ENCODE measurements around the gene AHRR.

Gene AHRR

DNA sequence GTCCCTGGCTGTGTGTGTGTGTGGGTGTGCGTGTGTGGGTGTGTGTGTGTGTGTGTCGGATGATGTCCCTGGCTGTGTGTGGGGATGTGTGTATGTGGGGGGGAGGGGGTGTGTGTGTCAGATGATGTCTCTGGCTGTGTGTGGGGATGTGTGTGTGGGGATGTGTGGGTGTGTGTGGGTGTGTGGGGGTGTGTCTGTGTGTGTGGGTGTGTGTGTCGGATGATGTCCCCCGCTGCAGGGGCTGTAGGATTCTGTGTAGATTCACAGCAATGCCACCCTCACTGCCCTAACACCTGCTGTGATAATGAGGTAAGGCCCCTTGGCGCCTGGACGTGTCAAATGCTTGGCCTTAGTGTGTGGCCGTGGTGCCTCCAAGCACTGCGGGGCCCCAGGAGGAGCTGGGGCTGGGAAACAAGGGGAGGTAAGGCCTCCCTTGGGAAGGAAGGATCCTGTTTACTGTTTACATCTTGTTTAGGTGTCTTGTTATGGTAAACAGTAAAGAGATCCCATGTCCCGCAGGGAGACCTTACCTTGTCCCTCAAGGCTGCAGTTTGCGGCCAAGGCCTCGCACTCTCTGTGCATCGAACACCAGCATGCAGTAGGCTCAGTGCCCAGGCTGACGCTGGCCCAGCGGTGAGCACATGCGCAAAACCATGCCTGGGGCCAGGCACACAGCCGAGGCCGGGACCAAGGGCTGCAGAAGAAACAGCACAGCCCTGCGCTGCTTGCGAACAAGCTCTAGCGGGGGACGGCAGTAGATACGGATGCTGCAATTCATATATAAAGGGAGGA lies 24.1 kb downstream of the AHRR start:
- DNase-seq (ENCODE audit: low read depth in 3 of 3, low spot score in 1 of 3), result no peak

DNA sequence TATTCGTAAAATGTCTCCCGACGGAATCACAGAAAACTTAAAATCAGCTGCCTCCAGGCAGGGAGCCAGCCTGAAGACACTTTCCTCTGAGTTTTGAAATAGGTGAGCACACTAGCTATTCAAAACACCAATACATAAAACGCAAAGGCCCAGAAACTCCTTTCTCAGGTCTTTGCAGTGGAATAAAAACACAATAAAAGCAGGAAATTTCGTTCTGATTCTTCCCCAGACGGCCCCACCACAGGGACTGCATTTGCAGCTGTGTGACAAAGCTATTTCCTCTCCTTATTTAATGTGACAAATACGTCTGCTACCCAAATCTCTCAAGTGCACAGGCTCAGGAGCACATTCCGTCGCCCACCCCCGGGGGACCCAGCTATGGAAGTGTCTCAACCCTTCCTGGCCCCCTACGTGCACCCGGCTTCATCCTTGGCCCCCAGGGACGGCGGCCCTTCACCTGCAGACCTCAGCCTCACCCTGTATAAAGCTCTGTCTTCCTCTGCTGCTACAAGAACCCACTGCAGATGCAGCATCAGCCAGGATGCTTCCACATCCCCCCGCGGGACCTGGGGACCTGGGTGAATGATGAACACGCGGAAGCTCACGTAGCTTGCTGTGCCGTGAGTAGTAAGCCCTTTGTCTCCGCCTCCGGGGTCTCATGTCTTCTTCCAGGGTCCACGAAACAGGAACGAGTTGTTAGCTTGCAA lies 24.9 kb downstream of the AHRR start:
- no peak for DNase-seq (ENCODE audit: low read depth in 3 of 3, low spot score in 1 of 3)

DNA sequence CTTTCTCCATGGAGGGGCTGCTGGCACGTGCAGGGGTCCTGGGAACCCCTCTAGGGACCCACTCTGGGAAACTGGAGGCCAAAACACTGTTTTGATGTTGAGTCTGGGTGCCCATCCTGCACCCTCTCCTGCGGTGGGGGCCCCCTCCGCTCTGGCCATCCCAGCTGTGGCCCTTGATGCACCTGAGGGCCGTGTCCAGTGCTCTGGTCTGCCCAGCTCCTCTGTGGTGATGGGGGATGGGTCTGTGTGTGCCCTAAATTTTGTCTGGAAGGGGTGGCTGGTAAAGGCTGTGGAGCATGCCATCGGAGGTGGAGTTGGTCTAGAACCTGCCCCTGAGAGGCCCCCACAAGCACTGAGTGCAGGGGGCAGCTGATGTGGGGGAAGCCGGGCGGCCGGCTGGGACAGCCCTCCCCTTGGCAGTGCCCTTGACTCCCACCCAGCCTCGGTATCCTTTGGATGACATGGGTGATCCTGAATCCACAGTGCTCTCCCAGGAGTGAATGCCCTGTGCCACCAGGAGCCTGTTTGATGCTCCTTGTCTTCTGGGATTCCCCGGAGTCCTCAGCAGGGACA lies 26.3 kb downstream of the AHRR start:
- no peak for DNase-seq (ENCODE audit: low read depth in 3 of 3, low spot score in 1 of 3)

DNA sequence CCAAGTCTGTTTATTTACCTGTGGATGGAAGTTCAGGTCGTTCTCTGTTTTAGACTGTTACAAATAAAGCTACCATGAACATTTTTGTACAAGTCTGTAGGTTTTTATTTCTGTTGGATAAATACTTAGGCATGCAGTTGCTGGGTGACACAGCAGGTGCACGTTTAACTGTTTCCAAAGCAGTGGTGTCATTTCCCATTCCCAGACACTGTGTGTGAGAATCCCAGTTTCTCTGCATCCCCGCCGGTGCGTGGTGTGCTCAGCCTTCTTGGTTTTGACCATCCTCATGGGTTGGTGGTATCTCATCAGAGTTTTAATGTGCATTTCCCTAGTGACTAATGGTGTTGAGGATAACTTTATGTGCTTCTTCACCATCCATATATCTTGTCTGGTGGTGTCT lies 27.2 kb downstream of the AHRR start:
- no peak for DNase-seq (ENCODE audit: low read depth in 3 of 3, low spot score in 1 of 3)

DNA sequence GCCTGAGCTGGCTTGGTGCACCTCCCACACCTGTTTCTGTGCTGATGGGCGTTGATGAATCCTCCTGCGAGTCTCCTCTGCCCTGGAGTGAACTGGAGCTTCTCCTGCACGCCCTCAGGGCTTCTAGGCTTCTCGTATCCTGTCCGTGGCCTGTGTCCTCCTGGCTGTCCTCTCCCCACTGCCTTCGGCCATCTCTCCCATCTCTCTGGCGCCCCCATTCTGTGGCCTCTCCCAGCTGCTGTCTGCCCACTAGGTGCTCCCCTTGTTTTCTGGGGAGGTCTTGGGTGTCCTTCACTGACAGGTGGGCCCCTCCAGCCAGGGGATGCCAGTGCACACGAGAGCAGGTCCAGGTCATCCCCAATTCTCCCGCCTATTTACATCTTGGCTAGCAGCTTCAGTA lies 28.8 kb downstream of the AHRR start:
- no peak for DNase-seq (ENCODE audit: low read depth in 3 of 3, low spot score in 1 of 3)

DNA sequence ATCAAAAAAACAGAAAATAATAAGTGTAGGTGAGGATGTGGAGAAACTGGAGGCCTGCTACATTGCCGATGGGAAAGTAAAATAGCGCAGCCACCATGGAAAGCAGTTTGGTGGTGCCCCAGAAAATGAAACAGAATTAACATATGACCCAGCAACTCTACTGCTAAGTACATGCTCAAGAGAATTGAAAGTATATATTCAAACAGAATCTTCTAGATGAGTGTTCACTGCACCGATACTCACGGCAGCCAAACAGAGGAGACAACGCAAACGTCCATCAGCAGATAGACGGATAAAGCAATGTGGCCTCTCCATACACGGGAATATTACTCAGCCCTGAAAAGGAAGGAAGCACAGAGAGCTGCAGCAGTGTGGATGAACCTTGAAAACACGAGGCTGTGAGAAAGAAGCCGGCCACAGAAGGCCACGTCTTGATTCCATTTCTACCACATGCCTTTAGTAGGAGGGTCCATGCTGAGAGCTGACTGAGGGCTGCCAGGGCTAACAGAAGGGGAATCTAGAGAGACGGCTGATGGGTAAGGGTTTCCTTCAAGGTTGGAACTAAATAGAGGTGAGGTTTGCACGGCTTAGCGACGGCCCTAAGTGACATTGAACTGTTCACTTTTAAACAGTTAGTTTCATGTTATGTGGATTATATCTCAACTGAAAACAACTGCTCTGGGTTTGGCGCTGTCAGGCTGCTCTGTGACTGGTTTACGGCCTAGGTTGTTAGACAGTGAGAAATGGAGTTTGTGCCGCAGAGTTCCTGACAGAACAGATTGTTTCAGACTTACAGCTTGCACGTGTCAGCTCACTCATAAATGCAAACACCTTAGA lies 29.8 kb downstream of the AHRR start:
- DNase-seq (ENCODE audit: low read depth in 3 of 3, low spot score in 1 of 3), result no peak

DNA sequence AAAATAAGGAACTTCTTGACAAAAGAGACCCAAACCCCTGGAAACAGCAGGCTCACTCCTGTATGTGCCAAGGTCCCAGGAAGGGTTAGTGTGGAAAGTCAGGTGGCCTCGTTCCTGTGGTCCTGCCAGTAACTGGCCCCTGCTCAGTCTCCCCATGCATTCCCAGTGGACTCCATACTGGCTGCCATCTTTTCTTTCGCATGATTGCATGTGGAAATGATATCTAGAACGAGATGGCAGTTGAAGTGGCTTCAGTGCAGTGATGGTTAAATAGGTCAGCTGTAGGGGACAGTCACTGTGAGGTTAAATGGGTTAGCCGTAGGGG lies 30.4 kb downstream of the AHRR start:
- DNase-seq (ENCODE audit: low read depth in 3 of 3, low spot score in 1 of 3), result no peak

DNA sequence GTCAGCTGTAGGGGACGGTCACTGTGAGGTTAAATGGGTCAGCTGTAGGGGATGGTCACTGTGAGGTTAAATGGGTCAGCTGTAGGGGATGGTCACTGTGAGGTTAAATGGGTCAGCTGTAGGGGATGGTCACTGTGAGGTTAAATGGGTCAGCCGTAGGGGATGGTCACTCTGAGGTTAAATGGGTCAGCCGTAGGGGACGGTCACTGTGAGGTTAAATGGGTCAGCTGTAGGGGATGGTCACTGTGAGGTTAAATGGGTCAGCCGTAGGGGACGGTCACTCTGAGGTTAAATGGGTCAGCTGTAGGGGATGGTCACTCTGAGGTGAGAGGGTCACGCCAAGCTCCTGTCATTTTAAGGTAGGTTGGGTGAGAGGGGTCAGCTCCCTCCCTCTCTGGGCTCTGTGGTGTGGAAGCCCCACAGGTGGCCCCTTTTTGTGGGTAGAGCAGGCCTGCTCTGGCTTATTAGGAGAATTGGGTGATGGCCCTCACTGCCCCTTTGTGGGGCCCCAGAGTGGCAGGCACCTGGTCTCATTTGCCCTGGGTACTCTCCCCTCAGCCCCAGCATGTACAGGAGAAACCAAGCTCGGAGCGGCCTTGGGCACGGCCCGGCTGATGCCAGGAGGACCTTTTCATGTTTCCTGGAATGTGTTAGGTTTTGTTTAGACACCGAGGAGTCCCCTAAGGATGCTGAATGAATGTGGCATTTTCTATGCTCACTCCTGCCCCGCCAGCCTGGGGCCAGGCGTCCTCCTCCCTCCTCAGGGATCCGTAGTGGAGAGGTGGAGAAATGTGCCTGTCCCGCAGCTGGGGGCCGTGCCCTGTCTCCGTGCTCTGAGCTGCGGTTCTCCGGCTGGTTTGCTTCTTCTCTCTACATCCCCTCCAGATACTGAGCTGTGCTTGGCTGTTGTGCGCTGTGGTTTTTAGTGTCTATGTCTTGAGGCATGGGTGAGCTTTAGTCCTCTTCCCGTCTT lies 31.4 kb downstream of the AHRR start:
- no peak for DNase-seq (ENCODE audit: low read depth in 3 of 3, low spot score in 1 of 3)

DNA sequence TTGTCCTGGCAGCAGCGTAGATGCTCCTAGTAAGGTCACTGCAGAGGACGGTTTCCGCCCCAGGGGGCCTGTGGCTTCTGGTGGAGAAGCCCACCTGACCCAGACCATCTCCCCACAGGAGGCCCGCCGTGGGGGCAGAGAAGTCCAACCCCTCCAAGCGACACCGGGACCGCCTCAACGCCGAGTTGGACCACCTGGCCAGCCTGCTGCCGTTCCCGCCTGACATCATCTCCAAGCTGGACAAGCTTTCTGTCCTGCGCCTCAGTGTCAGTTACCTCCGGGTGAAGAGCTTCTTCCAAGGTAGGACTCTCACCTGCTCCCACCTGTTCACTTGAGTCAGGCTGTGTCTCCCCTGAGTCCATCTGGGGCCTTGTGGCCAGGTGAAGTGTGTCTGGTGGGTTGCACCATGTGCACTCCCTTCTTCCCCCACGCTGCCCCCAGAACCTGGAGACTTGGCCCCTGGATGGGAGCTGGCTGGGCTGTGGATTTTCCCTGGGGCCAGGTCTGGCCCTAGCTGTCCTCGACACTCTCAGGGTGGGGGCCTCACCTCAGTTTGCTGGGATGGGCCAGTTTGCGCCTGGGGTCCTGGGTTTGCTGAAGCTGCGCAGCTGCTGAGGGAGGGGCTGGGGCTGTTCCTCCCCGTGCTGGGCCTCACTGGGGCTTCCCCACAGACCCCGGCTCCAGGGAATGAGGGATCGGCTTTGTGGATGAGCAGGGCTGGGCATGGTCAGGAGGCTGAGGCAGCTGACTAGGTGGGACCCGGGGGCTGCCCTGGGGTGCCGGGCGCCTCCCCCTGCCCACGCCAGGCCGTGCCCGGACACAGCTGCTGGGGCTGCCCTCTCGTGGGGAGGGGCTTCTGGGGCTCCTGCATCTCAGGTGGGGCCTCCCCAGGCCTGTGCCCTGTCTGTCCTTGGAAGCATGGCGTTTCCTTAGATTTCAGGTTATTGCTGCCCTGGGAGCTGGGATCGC lies 32.4 kb downstream of the AHRR start:
- DNase-seq (ENCODE audit: low read depth in 3 of 3, low spot score in 1 of 3), result no peak

DNA sequence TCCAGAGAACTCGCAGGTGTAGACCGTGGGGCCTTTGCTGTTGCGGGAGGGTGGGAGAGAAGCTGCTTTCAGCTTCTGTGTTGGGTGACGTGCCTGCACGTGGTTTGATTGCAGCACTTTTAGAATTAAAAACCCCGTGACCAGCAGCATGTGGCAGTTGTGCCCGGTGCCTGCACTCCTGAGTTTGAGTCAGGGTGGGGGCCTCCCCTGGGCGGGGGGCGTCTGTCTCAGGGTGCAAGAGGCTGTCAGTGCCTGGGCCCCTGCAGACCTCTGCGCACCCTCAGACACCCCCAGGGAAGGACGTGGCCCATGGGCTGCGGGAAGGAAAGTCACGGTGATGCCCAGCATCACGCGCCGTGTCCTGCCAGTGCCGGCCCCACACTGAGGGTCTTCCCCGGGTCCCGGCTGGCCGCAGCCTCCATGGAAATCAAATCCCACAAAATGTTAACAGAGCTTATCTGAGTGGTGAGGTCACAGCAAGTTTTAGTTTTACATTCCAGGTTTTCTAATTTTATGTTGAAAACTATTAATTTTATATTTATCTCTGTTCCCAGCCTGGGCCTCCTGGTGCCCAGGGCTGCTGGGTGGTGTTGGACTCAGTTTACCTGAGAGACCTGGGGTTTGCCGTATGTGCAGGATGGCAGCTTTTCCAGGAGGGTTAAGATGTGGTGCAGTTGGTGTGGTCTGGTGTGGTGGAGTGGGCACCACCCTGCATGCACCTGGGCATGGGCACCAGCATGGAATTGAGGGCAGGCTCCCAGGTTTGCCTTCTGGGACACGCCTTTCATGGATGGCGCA lies 33.3 kb downstream of the AHRR start:
- no peak for DNase-seq (ENCODE audit: low read depth in 3 of 3, low spot score in 1 of 3)

DNA sequence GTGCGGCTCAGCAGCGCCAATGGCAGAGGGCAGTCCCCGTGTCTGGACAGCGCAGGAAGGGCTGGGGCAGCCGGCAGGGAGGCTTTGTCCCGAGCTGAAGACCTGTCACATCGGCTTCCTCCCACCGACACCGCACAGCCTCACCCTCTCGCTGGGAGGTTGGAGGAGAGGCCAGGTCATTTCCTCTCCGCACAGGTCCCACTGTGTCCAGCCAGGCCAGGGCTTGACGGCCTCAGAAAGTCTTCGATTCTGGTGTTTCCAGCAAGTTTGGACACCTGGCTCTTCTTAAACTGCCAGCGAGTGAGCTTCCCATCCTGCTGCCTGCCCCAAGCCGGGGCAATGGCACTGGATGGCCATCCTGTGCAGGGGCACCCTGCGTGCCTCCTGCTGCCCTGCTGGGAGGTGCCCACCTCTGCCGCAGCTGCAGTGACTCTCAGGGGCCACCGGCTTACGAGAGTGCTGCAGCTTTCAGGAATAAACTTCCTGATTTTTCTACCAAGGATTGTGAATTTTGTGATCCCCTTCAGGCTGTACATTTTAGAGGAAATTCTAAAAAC lies 33.9 kb downstream of the AHRR start:
- DNase-seq (ENCODE audit: low read depth in 3 of 3, low spot score in 1 of 3), result no peak

DNA sequence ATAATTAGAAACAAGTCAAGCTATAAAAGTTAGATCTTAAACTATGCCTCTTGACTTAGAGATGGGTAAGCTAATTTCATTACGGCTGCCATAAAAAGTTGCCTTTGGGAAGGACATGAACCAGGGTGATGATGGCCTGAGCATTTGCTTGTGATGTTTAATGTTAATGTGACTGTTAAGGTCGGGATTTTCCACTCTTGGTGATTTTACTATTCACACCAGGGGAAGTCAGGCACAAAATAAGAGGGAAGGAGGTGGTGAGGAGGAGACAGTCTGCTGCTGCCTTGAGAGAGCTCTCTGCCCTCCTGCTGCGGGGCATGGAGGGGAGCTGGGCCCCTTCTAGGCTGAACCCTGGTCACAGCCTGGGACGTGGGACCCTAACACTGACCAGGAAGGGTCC lies 34.4 kb downstream of the AHRR start:
- DNase-seq (ENCODE audit: low read depth in 3 of 3, low spot score in 1 of 3), result no peak

DNA sequence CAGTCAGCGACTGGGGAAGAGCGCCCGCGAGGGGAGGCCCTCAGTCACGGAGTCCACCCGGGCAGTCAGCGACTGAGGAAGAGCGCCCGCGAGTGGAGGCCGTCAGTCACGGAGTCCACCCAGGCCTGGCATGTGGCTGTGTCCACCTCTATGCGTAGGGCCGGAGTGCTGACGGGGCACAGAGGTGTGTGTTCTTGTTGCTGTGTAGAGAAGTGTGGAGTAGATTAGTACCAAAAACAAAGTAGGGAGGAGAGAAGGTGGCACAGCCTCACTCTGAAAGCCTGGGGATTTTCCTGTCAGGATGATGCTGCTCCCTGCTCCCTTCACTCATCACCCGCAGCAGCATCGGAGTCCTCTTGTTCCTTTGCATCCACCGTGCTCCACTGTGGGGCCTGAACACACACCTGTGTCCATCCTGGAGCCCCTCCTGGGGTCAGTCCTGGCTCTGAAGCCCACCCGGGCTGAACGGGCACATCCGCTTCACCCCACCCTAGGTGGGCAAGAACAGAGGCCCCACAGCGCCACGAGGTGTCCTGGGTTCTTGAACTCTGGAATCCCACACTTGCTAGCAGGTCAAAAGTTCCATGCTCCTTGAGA lies 37.9 kb downstream of the AHRR start:
- no peak for DNase-seq (ENCODE audit: low read depth in 3 of 3, low spot score in 1 of 3)

DNA sequence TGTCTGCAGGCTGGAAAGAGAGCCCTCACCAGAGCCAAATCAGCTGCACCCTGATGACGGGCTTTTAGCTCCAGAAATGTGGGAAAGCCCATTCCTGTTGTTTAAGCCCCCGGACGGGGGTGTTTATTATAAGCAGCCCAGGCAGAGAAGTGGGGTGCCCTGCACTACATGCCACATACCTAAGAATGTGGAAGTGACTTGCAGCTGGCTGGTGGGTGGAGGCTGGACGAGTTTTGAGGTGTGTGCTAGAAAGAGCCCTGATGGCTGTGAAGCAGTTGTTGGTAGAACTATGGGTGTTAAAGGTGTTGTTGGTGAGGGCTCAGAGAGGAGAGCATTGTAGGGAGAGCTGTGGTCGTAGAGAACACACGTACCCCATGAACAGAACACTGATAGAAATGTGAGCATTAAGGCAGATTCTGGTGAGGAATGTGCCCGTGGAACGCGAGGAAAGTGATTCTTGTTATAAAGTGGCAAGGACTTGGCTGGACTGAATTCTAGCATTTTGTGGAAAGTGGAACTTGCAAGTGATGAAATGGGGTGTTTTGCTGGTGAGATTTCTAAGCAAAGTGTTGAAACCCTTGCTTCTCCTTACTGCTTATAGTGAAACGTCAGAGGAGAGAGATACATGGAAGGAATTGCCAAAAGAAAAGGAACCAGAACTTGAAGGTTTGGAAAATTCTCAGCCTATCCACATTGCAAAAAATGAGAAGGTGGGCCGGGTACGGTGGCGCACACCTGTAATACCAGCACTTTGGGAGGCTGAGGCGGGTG lies 38.9 kb downstream of the AHRR start:
- DNase-seq (ENCODE audit: low read depth in 3 of 3, low spot score in 1 of 3), result no peak

DNA sequence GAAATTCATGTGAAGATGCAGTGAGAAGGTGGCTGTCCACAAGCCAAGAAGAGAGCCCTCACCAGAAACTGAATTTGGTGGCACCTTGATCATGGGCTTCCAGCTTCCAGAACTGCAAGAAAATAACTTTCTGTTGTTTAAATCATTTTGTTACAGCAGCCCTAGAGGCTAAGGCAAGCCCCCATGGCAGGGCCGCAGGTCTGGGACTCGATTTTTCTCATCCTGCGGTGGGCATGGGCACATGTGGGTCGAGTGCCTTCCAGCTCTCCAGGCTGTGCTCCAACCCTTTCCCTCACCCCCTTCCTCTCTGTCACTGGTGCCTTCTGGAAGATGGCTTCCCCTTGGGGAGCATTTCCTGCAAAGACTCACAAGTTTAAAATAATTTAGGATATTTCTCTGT lies 40.7 kb downstream of the AHRR start:
- DNase-seq (ENCODE audit: low read depth in 3 of 3, low spot score in 1 of 3), result no peak

DNA sequence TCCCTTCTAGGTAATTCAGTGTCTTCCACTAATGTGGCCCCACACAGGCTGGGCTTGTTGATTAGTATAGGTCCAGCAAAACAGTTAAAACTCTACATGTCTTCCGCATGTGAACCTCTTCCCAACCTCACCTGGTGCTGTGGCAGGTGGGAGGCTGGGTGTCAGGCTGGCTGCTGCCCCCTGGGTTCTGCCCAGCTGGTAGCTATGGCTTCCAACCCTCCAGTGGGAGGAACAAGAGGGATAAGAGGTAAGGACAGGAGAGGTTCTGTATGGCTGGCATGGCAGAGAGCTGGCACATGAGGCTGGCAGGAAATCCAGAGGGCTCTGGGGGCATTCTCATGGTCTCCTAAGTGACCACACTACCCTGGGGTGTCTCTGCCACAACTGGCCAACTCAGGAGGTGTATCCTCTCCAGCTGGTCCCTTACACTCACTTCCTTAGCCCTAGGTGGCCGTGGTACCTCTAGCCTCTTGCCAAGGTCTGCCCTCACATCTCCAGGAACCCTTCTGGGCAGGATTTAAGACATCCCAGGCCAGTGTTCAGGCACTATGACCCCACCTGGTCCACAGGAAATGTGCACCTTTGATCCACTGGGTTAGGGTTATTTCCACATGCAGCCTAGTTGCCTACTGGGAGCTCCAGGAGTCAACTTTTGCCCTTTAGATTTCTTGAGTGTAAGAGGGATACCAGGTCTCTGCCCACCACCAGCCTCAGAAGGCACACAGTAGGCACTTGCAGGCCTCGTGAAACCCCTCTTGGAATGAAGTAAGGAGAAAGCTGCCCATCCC lies 41.7 kb downstream of the AHRR start:
- DNase-seq (ENCODE audit: low read depth in 3 of 3, low spot score in 1 of 3), result no peak

All from stimulated activated CD4-positive, alpha-beta T cell treated with anti-CD3 and anti-CD28 coated beads, TNF-alpha, amount 100 ng/mL, for 1 hour (primary cell).